ENCODE data around the gene WDR4. TPM values are rescaled to one million over a fixed set of nuclear protein-coding genes. Genes with fewer than 3 reads are reported as not detected.
A peak's percentile ranks its signal among the peaks of the same experiment; 100 is the strongest.
"Not testable (repeated sequence)": the region's sequence is repeated elsewhere in the genome, so short reads cannot be mapped to it uniquely, and the experiment has no call there.

WDR4 gene
- total RNA-seq, 1 donor from 2014 or later: 18.4 TPM

DNA sequence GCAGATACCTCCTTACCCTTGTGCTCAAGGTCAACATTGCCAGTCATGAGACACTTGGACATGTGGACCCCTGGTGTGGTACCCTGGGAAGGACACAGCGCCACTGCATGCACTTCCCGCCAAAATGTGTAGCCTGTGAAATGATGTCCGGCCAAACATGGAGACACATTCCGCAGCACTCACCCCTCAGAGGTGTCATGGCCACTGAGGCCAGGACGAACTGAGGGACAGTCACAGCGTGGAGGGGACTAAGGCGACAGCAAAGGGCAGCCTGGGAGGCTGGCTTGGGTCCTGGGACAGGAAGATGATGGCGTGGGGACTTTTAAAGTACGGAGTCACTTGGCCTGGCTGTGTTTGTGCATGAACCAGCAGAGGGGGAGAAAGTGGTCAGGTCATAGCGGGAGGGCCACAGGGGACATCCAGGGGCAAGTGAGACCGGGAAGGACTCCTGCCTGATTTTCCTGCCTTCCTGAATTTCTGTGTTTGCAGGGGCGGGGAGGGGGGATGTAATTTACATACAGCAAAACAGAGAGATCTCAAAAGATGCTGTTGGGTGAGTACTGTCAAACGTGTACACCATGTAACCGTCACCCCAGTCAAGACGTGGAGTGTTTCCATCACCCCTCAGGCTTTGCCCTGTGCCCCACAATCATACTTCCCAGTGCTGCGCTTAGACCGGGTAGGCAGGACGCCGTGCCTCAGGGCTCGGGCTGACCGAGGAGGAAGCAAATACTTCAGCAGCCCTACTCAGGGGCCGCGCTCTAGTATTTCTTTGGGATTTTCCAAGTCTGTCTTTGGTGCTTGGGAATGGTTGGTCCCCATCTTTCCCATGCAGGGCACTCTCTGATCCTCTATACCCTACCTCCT is 45.2 kb downstream of the WDR4 start:
- DNase-seq (peak; percentile 55), ATAC-seq (no peak)
- H3K9me3 ChIP-seq: no peaks in the 10 kb centered on the region
- intact Hi-C loops (cut with DNase I): no loop called here
- H3K27me3 ChIP-seq: peaks cover 22% of the 10 kb centered on the region
- H3K4me3 ChIP-seq: no peak overlapping the region
- TF ChIP-seq, protein P1, sequence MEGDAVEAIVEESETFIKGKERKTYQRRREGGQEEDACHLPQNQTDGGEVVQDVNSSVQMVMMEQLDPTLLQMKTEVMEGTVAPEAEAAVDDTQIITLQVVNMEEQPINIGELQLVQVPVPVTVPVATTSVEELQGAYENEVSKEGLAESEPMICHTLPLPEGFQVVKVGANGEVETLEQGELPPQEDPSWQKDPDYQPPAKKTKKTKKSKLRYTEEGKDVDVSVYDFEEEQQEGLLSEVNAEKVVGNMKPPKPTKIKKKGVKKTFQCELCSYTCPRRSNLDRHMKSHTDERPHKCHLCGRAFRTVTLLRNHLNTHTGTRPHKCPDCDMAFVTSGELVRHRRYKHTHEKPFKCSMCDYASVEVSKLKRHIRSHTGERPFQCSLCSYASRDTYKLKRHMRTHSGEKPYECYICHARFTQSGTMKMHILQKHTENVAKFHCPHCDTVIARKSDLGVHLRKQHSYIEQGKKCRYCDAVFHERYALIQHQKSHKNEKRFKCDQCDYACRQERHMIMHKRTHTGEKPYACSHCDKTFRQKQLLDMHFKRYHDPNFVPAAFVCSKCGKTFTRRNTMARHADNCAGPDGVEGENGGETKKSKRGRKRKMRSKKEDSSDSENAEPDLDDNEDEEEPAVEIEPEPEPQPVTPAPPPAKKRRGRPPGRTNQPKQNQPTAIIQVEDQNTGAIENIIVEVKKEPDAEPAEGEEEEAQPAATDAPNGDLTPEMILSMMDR (IDR thresholded peaks at IDR 0.05): no peak
- H3K27ac ChIP-seq: no peak overlapping the region
- H3K4me1 ChIP-seq: no peaks in the 10 kb centered on the region
- no peaks in the 10 kb centered on the region for H3K36me3 ChIP-seq

DNA sequence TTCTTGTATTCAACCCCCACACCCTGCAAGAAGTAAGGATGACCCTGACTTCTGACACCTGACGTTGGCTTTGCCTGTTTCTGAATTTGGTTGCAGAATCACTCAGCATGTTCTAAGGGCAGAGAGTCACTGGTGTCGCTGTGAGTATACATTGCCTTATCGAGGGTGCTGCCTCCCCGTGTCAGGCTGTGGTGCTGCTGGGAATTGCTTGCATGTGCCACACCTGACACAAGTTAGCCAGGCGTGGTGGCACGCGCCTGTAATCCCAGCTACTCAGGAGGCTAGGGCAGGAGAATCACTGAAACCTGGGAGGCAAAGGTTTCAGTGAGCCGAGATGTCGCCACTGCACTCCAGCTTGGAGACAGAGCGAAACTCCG is 45.9 kb downstream of the WDR4 start:
- H3K36me3 ChIP-seq: no peaks in the 10 kb centered on the region
- no peaks in the 10 kb centered on the region for H3K9me3 ChIP-seq
- peak; percentile 34 for ATAC-seq
- peaks cover 29% of the 10 kb centered on the region for H3K27me3 ChIP-seq
- H3K4me1 ChIP-seq: no peaks in the 10 kb centered on the region
- H3K27ac ChIP-seq: no peak overlapping the region
- H3K4me3 ChIP-seq: no peak overlapping the region
- intact Hi-C loops (cut with DNase I): no loop called here
- peak; percentile 62 for DNase-seq
- TF ChIP-seq, protein P1 (IDR thresholded peaks at IDR 0.05): peak; percentile 19

DNA sequence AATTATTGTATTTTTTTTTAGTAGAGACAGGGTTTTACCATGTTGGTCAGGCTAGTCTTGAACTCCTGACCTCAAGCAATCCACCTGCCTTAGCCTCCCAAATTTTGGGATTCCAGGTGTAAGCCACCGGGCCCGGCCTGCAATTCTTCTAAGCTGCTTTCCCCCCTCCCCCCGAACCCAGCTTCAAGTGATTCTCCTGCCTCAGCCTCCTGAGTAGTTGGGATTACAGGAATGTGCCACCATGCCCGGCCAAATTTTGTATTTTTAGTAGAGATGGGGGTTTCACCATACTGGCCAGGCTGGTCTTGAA is 47.1 kb downstream of the WDR4 start:
- H3K4me1 ChIP-seq; H3K36me3 ChIP-seq; H3K27ac ChIP-seq; DNase-seq; intact Hi-C loops (cut with DNase I); H3K4me3 ChIP-seq; ATAC-seq; H3K9me3 ChIP-seq: not testable (repeated sequence)
- peaks cover 31% of the 10 kb centered on the region for H3K27me3 ChIP-seq

GRCh38 chr21:42830456-42831455 is 48.6 kb downstream of the WDR4 start:
- H3K27me3 ChIP-seq: peaks cover 31% of the 10 kb centered on the region
- ATAC-seq: peak; percentile 20
- TF ChIP-seq, protein P1 (IDR thresholded peaks at IDR 0.05): peak; percentile 14

DNA sequence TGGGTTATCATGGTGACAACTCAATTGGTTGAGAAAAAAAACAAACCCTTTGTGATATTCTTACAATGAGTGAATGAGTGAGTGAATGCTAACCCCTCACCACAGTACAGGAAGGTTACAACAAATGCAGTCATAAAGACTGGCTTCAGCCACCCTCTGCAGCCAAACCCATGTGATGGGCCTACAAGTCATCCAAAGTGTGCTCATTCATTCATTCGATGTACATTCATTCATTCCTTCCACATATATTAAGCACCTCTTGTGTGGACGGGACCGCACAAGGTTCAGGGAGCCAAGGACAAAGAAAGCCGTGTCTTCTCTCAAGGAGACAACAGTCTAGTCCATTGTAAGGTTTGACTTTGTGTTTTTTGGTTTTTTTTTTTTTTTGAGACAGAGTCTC is 49.4 kb downstream of the WDR4 start:
- Histone ChIP-seq H3K4me3 (no peak overlapping the region), H3K4me1 (no peaks in the 10 kb centered on the region), H3K9me3 (no peaks in the 10 kb centered on the region), H3K36me3 (no peaks in the 10 kb centered on the region), H3K27ac (no peak overlapping the region), H3K27me3 (peaks cover 31% of the 10 kb centered on the region)
- no peak for ATAC-seq
- TF ChIP-seq, protein P1 (IDR thresholded peaks at IDR 0.05): no peak
- peak; percentile 3 for DNase-seq
- intact Hi-C loops (cut with DNase I): no loop called here

More at GRCh38 chr21:42830456-42831455, 48.6 kb downstream of the WDR4 start:
- Histone ChIP-seq H3K4me1 (no peaks in the 10 kb centered on the region), H3K27ac (no peak overlapping the region), H3K4me3 (no peak overlapping the region), H3K36me3 (no peaks in the 10 kb centered on the region), H3K9me3 (no peaks in the 10 kb centered on the region)
- DNase-seq: peak; percentile 61
- intact Hi-C loops (cut with DNase I): no loop called here

- ATAC-seq: no peak
- TF ChIP-seq, protein P1 (IDR thresholded peaks at IDR 0.05): no peak
- DNase-seq: peak; percentile 18
- Histone ChIP-seq H3K27ac (no peak overlapping the region), H3K4me3 (no peak overlapping the region), H3K27me3 (peaks cover 31% of the 10 kb centered on the region), H3K9me3 (no peaks in the 10 kb centered on the region), H3K36me3 (no peaks in the 10 kb centered on the region), H3K4me1 (no peaks in the 10 kb centered on the region)
- intact Hi-C loops (cut with DNase I): no loop called here
Observed at GRCh38 chr21:42829417-42829816, 49.9 kb downstream of the WDR4 start.
